Middle frontal gyrus (tissue), 1 donor: ENCODE results near the gene MTCL1.

Source experiments
- DNase-seq: peaks from one replicate; pipeline ENCODE4 v3.0.0-alpha.2; 2015; ENCODE audit warnings: low spot score; ENCODE audit errors: extremely low spot score

MTCL1 gene

DNA sequence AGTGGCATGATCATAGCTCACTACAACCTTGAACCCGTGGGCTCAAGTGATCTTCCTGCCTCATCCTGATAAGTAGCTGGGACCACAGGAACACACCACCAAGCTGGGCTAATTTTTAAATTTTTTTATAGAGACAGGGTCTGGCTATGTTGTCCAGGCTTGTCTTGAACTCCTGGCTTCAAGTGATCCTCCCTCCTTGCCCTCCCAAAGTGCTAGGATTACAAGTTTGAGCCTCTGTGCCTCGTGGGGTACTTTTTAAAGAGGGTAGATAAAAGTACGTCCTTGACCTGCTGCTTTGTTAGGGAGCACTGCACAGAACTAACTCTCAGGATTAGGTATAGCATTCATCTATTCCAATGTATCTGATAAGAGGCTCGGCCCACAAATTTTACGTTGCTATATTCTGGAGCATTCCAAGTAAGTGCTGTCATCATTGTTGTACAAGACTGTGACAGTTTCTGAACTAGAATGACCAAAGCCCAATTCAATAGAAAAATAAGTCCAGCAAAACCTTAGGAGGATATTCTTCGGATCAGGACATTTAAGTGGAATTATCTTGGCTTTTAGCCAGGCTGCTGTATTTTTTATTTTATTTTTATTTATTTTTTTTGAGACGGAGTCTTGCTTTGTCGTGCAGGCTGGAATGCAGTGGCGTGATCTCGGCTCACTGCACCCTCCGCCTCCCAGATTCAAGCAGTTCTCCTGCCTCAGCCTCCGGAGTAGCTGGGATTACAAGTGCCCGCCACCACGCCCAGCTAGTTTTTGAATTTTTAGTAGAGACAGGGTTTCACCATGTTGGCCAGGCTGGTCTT is 4.1 kb downstream of the MTCL1 start:
- DNase-seq = no peak

DNA sequence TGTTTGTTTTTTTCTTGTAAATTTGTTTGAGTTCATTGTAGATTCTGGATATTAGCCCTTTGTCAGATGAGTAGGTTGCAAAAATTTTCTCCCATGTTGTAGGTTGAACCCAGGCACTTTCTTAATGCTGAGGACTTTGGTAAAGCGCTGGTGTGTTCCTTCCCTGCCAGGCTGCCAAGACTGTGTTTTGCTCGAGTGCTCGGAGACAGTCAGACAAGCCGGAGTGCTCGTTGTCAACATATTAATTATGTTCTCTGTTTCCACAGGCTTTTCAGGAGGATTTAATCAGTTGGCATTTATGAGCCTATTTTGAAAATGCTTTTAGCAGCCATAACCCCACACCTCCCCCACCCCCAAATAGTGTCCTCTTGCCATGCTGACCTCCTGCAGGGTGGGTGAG is 6.4 kb downstream of the MTCL1 start:
- no peak for DNase-seq

DNA sequence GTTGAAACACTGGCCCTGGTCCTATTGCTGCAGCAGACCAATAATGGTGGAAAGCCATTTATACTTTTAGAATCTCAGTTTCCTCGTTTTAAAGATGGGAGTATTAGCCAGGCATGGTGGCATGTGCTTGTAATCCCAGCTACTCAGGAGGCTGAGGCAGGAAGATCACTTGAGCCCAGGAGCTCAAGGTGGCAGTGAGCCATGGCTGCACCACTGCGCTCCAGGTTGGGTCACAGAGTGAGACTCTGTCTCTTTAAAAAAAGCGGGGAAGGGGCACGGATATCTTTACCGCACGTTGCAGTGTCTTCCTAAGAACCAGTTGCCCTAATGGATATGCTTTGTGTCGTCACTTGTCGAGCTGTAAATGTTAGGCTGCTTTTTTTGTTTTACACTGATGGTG is 8.3 kb downstream of the MTCL1 start:
- no peak for DNase-seq

DNA sequence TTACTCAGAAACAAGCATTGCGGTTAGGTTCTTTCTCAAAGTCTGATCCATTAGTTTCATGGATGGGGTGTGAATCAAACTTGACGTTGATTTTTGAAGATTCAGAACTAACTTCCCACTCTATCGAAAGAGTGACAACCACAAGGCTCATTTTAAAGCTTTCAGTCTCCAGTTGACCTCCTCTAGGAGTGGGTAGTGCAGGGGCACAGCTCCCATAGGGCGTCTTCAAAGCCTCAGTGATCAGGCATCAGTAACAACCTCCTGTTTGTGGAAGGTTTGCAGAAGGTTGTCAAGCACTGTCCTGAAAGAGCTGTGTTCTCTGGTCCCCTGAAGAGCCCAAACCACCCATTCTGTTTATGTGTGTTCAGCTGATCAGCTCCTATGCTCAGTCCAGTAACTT is 10.2 kb downstream of the MTCL1 start:
- DNase-seq = no peak

DNA sequence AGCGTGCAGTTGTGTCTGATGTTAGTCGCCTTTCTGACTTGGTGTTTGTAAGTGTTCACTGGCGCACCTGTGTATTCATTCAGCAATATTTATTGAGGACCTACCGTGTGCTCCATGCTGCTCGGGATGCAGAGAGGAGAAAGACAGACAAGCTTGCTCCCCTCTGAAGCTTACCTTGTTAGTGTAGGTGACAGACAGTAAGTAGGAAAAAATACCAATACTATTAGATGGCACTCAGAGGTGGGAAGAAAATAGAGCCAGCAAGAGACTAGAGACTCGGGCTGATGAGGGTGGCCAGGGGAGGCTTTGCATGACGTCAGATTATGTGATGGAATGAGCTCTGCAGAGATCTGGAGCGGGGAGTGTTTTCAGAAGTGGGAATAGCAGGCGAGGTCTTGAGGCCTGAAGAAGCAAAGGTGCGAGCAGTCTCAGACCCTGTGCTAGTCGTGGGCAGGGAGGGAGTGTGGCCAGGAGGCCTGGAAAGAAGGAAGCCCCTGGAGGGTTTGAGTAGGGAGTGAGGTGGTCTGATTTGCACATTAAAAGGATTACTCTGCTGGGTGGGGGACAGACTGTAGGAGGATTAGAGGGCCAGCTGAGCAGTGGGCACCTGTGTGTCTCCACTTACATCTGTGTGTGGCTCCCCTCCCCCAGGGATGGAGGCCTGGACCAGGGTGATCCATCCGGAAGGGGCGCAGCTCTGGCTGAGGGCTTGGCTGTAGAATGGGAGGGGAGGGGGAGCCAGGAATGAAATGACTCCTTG is 11.8 kb downstream of the MTCL1 start:
- no peak for DNase-seq

DNA sequence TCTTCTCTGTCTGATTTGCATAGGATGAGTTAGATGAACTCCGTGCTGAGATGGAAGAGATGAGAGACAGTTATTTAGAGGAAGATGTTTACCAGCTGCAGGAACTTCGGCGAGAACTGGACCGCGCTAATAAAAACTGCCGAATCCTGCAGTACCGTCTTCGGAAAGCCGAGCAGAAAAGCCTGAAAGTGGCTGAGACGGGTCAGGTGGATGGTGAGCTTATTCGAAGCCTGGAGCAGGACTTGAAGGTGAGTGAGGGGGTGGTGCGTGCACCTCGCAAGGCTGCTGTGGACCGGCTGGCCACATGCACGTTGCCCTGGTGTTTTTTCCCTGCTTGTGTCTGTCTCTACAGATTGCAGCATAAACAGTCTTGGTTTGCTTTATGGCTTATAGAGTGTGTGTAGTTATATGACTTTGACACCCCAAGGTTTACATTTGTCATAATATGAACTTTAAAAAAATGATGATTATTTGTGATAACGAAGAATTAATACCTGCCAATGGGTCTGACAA is 13.1 kb downstream of the MTCL1 start:
- no peak for DNase-seq

DNA sequence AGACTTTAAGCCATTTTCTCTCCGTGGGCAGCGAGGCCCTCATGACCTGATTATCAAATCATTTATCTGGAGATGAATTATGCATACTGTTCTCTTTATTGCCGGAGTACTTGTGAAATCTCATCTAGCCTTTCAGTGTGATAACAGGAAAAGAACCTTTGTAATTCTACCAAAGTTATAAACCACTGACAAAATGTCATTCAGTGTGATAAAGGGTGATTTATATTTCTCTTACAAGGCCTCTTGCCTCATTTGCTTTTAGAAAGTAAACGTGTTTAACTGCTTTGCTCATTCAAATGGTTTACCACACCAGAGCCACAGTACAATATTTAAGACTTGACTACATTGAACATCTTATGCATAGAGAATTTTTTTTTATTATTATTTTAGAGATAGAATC is 13.8 kb downstream of the MTCL1 start:
- no peak for DNase-seq

DNA sequence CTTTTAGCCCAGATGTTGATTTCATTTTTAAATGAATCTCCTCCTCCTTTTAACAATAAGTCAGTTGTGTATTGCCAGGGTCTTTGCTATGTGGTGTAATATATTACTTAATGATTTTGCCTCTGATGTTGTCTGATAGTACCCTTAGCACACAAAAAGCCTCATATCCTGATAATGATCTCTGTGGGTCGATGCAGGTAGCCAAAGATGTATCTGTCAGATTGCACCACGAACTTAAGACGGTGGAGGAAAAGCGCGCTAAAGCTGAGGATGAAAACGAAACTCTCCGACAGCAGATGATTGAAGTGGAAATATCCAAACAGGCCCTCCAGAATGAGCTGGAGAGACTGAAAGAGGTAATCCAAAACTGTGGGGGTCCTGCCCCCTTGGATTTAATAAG is 14.8 kb downstream of the MTCL1 start:
- no peak for DNase-seq

DNA sequence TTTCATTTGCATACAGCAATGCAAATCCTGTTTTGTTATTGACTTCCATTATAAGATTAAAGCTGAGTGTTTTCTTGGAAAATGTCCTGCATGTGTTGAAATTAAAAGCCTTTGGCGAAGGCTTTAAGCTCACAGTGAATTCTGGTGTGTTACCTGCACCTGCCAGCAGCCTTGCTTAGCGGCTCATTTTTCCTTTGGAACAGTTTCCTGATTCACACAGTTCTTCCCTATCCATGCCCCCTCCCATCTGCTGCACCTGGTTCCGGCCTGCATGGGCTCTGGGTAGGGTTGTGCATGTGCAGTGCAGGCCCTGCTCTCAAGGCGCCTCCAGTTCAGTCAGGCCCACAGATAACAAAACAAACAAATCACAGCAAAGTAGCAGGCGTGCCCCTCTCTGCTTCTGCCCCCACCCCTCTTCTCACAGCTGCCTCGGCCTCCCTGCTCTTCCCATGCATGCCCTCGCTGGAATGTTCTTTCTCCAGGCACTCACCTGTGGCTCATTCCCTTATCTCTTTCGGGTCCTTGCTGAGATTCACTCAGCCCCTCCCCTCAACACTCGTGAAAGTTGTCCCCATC is 15.8 kb downstream of the MTCL1 start:
- DNase-seq = no peak

DNA sequence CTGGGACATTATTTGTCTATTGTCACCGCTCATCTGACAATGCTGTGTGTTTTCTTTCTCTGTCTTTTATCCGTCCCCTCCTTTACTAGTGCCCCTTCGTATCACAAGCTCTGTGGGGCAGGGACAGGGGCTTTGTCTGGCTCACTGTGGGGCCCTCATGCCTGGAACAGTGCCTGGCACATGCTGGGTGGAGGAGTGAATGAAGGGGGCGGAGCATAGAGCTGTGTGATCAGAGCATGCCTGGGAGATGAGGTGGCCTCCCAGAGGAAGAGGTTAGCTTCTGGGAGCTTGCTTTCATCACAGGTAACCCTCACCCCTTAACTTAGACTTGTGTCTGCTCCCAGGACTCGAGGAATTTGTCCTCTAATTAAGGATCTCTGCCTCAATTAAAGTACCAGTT is 16.4 kb downstream of the MTCL1 start:
- DNase-seq = no peak

DNA sequence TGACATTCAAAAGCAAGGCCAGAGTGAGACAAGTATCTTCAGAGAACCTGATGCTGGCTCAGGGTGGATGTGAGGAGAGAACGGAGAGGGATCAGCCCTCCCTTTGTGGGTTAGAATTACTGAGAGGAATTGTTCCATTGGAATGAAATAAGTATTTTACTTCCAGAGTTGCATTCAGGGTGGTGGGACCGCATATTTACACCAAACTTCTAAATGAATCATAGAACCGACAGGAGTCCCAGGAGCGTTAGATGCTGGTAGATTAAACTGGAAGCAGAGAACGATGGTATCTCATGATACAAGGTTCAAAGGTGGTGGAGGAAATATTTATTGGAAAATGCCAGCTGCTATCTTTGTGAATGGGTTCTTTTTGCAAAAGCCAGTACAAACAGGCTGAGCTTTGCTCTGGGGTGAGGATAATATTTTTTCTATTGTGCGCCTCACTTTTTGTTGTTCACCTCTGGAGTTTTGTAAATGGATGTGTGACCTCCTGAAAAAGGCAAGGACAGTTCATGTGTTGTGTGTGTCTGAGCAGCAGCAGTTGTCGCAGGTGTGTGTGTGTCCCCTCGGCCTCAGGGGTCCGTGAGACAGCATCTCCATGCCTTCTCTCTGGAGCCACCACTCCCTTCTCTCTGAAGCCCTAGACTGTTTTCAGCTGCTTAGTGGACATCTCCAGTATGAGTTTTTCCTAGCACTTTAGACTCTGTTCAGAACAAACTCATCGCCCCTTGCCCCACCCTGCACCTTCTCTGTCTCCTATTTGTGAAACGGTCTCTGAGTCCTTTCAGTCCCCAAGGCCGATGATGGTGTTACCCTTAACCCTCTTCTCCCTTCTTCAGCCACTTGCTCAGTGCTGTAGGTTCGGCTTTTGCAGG is 17.8 kb downstream of the MTCL1 start:
- DNase-seq = no peak

DNA sequence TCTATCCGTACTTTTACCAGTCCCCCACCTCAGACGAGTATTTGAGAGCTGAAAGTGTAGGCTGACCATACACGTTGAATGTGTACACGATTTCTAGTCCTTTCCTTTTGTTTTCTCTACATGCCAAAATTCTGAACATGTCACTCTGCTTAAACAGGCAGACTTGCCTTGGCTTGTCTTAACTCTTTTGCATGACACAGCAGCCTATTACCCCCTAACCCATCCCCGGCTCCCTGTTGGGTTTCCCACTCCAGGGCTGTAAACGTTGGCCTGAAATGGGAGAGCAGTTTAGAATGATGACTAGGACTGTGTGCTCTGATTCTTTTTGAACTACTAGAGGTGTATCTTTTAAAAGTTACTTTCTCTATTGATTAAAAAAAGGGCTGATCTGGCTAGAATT is 19.1 kb downstream of the MTCL1 start:
- no peak for DNase-seq

DNA sequence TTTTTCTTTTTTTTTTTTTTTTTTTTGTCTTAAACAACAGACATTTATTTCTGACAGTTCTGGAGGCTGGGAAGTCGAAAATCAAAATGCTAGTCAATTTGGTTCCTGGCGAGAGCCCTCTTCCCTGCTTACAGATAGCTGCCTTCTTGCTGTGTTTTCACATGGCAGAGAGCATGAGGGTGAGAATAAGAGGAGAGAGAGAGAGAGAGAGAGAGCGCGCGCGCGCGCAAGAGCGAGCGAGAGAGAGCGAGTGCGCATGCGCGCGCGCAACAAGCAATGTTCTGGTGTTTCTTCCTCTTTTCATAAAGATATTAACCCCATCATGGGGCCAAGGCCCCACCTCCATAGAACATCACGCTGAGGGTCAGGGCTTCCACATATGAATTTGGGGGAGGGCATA is 20.9 kb downstream of the MTCL1 start:
- DNase-seq = no peak

DNA sequence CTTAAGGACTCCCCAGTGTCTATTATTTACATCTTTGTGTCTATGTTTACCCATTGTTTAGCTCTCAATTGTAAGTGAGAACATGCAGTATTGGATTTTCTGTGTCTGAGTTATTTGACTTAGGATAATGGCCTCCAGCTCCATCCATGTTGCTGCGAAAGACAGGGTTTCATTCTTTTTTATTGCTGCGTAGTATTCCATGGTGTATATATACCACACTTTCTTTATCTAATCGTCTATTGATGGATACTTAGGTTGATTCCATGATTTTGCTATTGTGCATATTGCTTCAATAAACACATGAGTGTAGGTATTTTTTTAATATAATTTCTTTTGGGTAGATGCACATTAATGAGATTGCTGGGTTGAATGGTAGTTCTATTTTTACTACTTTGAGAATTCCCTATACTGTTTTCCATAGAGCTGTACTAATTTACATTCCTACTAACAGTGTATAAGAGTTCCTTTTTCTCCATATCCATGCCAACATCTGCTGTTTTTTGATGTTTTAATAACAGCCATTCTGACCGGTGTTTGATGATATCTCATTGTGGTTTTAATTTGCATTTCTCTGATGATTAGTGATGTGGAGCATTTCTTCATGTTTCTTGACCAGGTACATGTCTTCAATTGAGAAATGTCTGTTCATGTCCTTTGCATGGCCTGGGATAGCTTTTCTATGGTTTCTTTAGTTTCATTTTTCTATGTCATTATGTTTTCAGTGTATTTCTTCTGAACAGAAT is 21.8 kb downstream of the MTCL1 start:
- DNase-seq = no peak

DNA sequence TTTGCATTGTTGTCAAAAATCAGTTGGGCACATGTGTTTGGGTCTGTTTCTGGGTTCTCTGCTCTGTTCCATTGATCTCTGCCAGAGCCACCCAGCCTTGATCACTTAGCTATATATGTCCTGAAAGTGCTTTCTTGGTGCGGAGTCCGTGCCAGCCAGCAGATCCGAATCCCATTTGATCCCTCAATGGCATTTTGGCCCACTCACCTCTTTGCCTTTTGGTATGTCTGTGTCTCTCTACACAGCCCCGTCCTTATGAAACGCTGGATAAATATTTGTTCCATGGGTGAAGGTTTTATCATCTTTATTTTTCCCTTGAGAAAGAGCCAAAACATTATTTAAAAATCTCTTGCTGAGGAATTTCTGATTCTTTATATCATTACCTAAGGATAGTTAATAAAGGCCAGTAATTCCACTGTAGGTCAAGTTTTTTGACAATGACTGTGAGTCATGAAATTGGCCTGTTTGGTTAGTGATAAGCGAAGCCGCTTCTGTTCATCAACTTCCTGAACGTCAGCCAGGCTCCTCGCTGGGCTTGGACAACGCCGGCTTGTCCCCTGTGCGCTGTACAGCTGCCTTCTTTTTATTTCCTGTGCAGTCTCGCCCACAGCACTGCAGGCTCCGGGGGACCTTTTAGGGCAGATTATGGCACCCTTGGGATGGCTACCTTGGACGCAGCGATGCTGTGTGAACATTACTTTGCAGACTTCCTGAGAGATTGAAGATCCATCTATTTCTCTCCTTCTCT is 24.9 kb downstream of the MTCL1 start:
- DNase-seq = no peak

DNA sequence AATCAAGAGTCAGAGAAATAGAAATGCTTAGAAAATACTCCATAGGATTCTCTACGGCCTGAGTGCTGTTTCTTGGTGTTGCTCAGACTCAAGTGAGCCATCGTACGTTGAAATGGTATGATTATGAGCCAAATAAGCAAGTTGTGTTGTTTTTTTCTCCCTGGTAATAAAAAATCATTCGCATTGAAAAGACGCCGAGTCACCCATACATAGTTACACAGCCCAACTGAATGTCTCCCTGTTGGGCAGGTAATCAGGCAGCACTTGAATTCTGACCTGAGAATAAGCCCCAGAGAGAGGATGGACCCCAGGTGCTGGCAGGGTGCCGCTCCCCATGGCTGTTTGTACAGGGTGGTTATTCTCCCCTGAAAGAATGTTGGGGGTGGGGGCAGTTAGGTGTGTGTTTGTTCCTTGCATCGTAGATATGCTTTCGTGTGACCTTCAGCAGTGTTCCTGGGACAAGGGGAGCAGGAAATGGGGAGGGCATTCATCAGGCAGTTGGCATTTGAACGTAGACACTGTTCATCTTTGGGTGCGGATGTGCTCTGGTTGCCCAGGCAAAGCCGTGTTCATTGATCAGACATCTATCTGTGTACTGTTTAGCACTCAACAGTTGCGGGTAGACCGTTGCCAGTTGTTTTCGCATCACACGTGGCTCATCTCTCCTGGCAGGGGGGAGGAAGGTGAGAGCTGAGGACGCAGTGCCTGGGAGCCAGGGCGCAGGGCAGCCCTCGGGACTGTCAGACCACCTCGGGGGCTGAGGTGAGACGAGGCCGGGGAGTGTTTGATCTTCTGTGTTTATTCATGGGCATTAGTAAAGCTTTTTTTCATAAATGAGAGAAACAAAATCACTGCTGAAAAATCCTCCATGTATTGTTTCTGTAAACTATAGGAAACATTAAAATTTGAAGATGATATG is 27.3 kb downstream of the MTCL1 start:
- no peak for DNase-seq

DNA sequence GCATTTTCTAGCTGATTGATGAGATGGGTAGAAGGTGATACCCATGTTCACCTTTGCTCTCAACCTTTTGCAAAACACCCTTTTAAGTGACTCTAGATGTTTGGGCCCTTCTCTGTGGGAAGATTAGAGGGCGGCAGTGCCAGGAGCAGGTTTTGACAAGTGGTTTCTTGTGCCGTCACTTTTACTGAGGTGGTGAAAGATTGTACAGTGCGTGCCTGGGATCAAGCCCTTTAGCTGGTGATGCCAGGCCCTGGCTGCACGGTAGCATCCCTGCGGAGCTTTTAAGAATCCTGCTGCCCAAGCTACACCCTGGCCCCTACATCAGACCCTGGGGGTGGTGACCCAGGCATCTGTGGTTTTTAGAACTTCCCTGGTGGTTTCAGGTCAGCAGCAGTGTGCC is 29.1 kb downstream of the MTCL1 start:
- DNase-seq = no peak

DNA sequence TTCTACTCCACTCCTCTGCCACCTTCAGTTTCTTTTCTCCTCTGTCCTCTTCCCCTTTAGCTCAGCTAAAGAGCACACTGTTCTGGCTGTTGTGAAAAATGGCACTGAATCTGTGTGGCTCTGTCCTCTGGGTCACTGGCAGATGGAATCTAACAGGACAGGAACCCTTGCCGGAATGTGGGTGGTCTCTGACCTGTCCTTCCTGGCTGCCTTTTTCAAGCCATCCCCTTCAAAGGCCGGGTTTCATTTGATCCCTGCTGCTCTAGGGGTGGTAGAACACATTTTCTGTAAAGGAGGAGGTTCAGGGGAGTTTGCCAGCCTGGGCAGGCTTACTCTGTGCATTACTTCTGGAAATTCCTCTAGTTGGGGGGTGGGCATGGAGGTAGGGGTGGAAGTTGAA is 29.9 kb downstream of the MTCL1 start:
- DNase-seq = no peak

DNA sequence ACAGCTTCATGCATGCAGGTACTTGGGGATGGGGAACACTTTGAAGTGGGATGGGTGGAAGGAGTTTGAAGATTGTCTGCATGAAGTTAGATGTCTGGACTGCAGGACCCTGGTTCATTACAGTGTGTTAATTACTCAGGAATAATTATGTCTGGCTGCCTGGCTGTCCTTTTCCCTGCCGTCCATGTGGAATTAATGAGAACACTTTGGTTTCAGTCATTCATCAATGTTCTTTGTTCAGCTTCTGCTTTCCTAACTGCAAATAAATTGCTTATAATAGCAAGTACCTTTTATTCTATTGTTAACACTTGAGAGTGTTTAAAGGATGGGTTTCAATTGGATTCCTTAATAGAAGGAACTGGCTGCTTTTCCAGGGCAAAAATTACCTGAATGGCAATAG is 35.8 kb downstream of the MTCL1 start:
- no peak for DNase-seq
